GM10248 (cell line): ENCODE data around the gene TMEM14A.
"Not testable (repeated sequence)": the region's sequence is repeated elsewhere in the genome, so short reads cannot be mapped to it uniquely, and the experiment has no call there.

Source experiments
- CTCF ChIA-PET: fragments of 300-600 bp; sonication (Branson Sonifier 250); formaldehyde crosslinking; extraction: SDS; loops from one replicate; lab custom pipeline; 2021; ENCODE audit warnings: antibody characterized with exemption; lab: Yijun Ruan, JAX
- POLR2A ChIA-PET: fragments of 350-650 bp; sonication (Branson Sonifier 250); formaldehyde crosslinking; extraction: SDS; loops from one replicate; lab custom pipeline; 2020; ENCODE audit warnings: antibody characterized with exemption; lab: Yijun Ruan, JAX
- DNase-seq: peaks from one replicate; pipeline ENCODE4 v3.0.0; 2012; ENCODE audit errors: extremely low spot score
- CTCF ChIP-seq: IDR thresholded peaks from 2 replicates; pipeline ENCODE4 v1.5.1; 2012; ENCODE audit warnings: mild to moderate bottlenecking, low read depth; ENCODE audit errors: extremely low read depth, missing control alignments, control extremely low read depth

The TMEM14A gene

GRCh38 chr6:52693773-52694172 is 22.9 kb downstream of the TMEM14A start:
- no peak for DNase-seq
- TF ChIP-seq CTCF = no peak
- ChIA-PET POLR2A (no interaction called here), CTCF (interaction anchor here (3.5 kb wide), 1 partner anchor 30 kb away, joined by 10 read pairs; no protein-coding TSS in a partner anchor)

DNA sequence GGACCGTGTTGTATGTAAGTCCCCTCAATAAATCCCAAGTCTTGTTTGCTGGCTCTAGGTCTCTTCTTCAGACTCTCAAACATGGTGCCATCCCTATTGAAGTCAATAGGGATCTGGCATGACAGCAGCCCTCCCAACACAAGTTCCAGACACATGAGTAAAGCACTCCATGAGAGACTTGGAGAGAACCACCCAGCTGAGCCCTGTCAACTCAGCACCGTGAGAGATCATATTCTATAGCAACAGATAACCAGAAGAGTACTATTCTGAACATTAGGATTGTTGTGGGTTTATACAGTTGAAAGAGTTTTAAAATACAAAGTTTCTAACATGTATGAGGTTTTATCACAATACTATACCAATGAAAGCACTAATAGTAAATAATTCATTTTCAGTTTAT is 23.5 kb downstream of the TMEM14A start:
- DNase-seq = no peak
- POLR2A ChIA-PET = no interaction called here
- CTCF ChIA-PET = interaction anchor here (3.5 kb wide), 1 partner anchor 29 kb away, joined by 10 read pairs; no protein-coding TSS in a partner anchor
- no peak for TF ChIP-seq CTCF

- no peak for DNase-seq
- CTCF ChIA-PET = interaction anchor here (3.5 kb wide), 1 partner anchor 27 kb away, joined by 10 read pairs; no protein-coding TSS in a partner anchor
- TF ChIP-seq CTCF = no peak
- POLR2A ChIA-PET = interaction anchor here (0.7 kb wide), 1 partner anchor 360 kb away, joined by 3 read pairs; no protein-coding TSS in a partner anchor
These were observed 25.5 kb downstream of the TMEM14A start for GRCh38 chr6:52696418-52696817.

DNA sequence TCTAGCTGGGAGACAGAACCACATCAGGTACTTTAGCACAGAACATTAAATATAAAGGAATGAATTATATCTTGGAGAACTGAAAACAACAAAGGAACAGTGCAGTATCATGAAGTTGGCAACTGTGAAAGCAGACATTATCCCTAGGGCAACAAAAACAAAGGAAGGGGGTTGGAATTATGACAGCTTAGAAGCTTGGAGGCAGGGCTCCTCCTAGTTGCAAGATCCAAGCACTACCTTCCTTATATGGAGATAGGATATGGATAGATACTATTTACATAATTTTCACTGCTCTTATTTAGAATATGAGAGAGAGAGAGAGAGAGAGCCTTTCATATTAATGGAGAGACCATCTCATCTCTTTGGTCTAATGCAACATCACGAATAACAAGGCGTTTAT is 27.0 kb downstream of the TMEM14A start:
- POLR2A ChIA-PET = no interaction called here
- TF ChIP-seq CTCF = no peak
- CTCF ChIA-PET = no interaction called here
- DNase-seq = no peak

DNA sequence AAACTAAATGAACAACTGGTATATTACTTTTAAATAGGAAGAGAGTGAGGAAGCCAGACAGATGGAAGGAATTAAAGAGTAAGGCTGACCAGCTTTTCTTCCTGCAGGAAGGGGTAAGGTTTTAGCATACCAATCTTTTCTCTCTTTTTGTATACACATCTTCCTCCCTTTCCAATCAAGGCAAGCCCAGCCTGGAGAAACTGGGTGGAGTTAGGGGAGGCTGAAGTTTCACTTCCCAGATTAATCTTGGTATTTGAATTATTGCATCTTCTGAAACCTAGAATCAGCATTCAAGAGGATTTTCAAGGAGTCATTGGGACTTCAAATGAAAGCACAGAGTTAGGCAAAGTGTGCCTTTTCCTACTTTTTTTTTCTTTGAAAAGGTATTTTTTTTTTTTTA is 33.1 kb downstream of the TMEM14A start:
- POLR2A ChIA-PET = no interaction called here
- no peak for TF ChIP-seq CTCF
- CTCF ChIA-PET = interaction anchor here (1.0 to 1.7 kb wide), 2 partner anchors 11 to 19 kb away, joined by 3 to 5 read pairs; no protein-coding TSS in a partner anchor
- DNase-seq = no peak

DNA sequence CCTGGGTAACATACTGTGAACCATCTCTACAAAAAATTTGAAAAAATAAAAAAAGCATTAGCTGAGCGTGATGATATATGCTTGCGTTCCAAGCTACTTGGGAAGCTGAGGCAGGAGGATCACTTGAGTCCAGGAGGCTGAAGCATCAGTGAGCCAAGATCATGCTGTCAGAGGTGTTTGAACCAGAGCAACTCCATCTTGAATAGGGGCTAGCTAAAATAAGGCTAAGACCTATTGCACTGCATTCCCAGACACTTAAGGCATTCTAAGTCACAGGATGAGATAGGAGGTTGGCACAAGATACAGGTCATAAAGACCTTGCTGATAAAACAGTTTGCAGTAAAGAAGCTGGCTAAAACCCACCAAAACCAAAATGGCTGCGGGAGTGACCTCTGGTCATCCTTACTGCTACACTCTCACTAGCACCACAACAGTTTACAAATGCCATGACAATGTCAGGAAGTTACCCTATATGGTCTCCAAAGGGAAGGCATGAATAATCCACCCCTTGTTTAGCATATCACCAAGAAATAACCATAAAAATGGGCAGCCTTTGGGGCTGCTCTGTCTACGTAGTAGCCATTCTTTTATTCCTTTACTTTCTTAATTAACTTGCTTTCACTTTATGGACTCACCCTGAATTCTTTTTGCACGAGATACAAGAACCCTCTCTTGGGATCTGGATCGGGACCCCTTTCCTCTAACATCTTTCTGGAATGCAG is 34.0 kb downstream of the TMEM14A start:
- POLR2A ChIA-PET, DNase-seq: not testable (repeated sequence)
- CTCF ChIA-PET = interaction anchor here (1.7 kb wide), 1 partner anchor 19 kb away, joined by 5 read pairs; no protein-coding TSS in a partner anchor

GRCh38 chr6:52706001-52706400 is 35.1 kb downstream of the TMEM14A start:
- POLR2A ChIA-PET = no interaction called here
- TF ChIP-seq CTCF = no peak
- CTCF ChIA-PET = interaction anchor here (2.1 kb wide), 1 partner anchor 19 kb away, joined by 10 read pairs; no protein-coding TSS in a partner anchor
- DNase-seq = no peak
